ENCODE measurements around the gene CALML5.

CALML5 gene

GRCh38 chr10:5491477-5491876 is 7.9 kb downstream of the CALML5 start:
- TF ChIP-seq EGR1 (IDR thresholded peaks at IDR 0.05) (no peak), EP300 (IDR thresholded peaks at IDR 0.05; ENCODE audit: borderline replicate concordance) (no peak), TAF1 (IDR thresholded peaks at IDR 0.05; ENCODE audit: low read depth) (no peak), CREB1 (IDR thresholded peaks at IDR 0.05; ENCODE audit: low read depth) (no peak), REST (IDR thresholded peaks at IDR 0.05; ENCODE audit: low read depth) (no peak), TEAD4 (IDR thresholded peaks at IDR 0.05) (no peak)

GRCh38 chr10:5490698-5491464 is 8.5 kb downstream of the CALML5 start:
- TF ChIP-seq FOXM1 (IDR thresholded peaks at IDR 0.05; ENCODE audit: borderline replicate concordance, low read depth), result no peak
- no peak for TF ChIP-seq TAF1 (IDR thresholded peaks at IDR 0.05; ENCODE audit: low read depth)
- TF ChIP-seq REST (IDR thresholded peaks at IDR 0.05; ENCODE audit: low read depth), result no peak
- no peak for TF ChIP-seq YY1 (IDR thresholded peaks at IDR 0.05; ENCODE audit: low read depth)
- no peak for TF ChIP-seq TEAD4 (IDR thresholded peaks at IDR 0.05)
- TF ChIP-seq USF1 (IDR thresholded peaks at IDR 0.05), result no peak
- no peak for TF ChIP-seq CEBPB (IDR thresholded peaks at IDR 0.05)
- no peak for TF ChIP-seq NFIC (IDR thresholded peaks at IDR 0.05)
- no peak for TF ChIP-seq TCF12 (IDR thresholded peaks at IDR 0.05; ENCODE audit: low read depth)
- TF ChIP-seq CREB1 (IDR thresholded peaks at IDR 0.05; ENCODE audit: low read depth), result no peak
- TF ChIP-seq ZBTB7A (IDR thresholded peaks at IDR 0.05; ENCODE audit: low read depth), result no peak
- TF ChIP-seq MAX (IDR thresholded peaks at IDR 0.05), result no peak
- no peak for TF ChIP-seq EP300 (IDR thresholded peaks at IDR 0.05; ENCODE audit: borderline replicate concordance)
- no peak for TF ChIP-seq EGR1 (IDR thresholded peaks at IDR 0.05)
- TF ChIP-seq RAD21 (IDR thresholded peaks at IDR 0.05; ENCODE audit: low read depth), result no peak

GRCh38 chr10:5490032-5490431 is 9.3 kb downstream of the CALML5 start:
- TF ChIP-seq USF1 (IDR thresholded peaks at IDR 0.05) (no peak), FOXM1 (IDR thresholded peaks at IDR 0.05; ENCODE audit: borderline replicate concordance, low read depth) (no peak), CEBPB (IDR thresholded peaks at IDR 0.05) (no peak), TAF1 (IDR thresholded peaks at IDR 0.05; ENCODE audit: low read depth) (no peak), TCF12 (IDR thresholded peaks at IDR 0.05; ENCODE audit: low read depth) (no peak), TEAD4 (IDR thresholded peaks at IDR 0.05) (no peak), REST (IDR thresholded peaks at IDR 0.05; ENCODE audit: low read depth) (no peak), ZBTB7A (IDR thresholded peaks at IDR 0.05; ENCODE audit: low read depth) (no peak), NFIC (IDR thresholded peaks at IDR 0.05) (no peak), EGR1 (IDR thresholded peaks at IDR 0.05) (no peak), RAD21 (IDR thresholded peaks at IDR 0.05; ENCODE audit: low read depth) (no peak), YY1 (IDR thresholded peaks at IDR 0.05; ENCODE audit: low read depth) (no peak), EP300 (IDR thresholded peaks at IDR 0.05; ENCODE audit: borderline replicate concordance) (no peak), MAX (IDR thresholded peaks at IDR 0.05) (no peak), CREB1 (IDR thresholded peaks at IDR 0.05; ENCODE audit: low read depth) (no peak)
